Activated T-cell treated with anti-CD3 and anti-CD28 coated beads, Interleukin-2, amount 50 U/mL, for 4 hours (primary cell): ENCODE results near the gene RALGPS1. TPM values are rescaled to one million over a fixed set of nuclear protein-coding genes. Genes with fewer than 3 reads are reported as not detected.

Experiments used
- ATAC-seq, 2 donors: fragments of 200-7000 bp; cut with Tn5 transposase; one replicate each; pipeline ENCODE4 v1.10.0; 2021
- DNase-seq: peaks from one replicate; pipeline ENCODE4 v3.0.0-alpha.2; 2020
- H3K27me3 Mint-ChIP-seq: one replicate; pipeline ENCODE4 v1.8.0; 2021; ENCODE audit warnings: low read depth, mixed read lengths
- H3K36me3 Mint-ChIP-seq: one replicate; pipeline ENCODE4 v1.8.0; 2022; ENCODE audit warnings: mixed read lengths; ENCODE audit not compliant: insufficient read depth
- H3K4me1 Mint-ChIP-seq: one replicate; pipeline ENCODE4 v1.8.0; 2021; ENCODE audit warnings: low read depth, mixed read lengths
- H3K4me3 Mint-ChIP-seq: one replicate; pipeline ENCODE4 v1.8.0; 2021; ENCODE audit warnings: mild to moderate bottlenecking, moderate library complexity, mixed read lengths
- H3K9me3 Mint-ChIP-seq: one replicate; pipeline ENCODE4 v1.8.0; 2021; ENCODE audit warnings: mixed read lengths
- total RNA-seq, 3 donors: library from RNA; stranded (reverse); gene quantifications; one replicate each; pipeline ENCODE4 v1.2.1, GENCODE V29; 2021

RALGPS1 gene
- total RNA-seq, 3 donors from 2014 or later: 0.51 to 1.2 (median 1.1) TPM

DNA sequence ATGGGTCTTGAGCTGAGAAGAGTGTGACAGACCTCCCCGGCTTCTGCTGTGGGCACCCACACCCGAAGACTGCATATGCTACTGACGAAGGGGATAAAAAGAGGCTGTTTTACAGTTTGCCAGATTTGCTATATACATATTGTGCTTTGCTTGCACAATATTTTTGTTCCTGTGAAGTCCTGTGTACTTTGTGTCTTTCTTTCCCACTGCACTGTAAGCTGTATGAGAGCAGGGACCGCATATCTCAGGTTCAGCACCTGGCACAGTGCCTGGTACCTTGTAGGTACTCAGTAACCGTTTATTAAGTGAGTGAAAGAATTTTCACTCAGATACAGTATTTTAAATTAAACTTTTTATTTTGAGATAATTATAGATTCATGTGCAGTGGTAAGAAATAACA lies 341.7 kb downstream of the RALGPS1 start:
- DNase-seq (no peak), ATAC-seq (no peak)
- H3K4me3 Mint-ChIP-seq: no peak overlapping the region
- no peaks in the 10 kb centered on the region for H3K9me3 Mint-ChIP-seq
- H3K36me3 Mint-ChIP-seq: no peaks in the 10 kb centered on the region
- H3K4me1 Mint-ChIP-seq: no peaks in the 10 kb centered on the region
- H3K27me3 Mint-ChIP-seq: no peaks in the 10 kb centered on the region

DNA sequence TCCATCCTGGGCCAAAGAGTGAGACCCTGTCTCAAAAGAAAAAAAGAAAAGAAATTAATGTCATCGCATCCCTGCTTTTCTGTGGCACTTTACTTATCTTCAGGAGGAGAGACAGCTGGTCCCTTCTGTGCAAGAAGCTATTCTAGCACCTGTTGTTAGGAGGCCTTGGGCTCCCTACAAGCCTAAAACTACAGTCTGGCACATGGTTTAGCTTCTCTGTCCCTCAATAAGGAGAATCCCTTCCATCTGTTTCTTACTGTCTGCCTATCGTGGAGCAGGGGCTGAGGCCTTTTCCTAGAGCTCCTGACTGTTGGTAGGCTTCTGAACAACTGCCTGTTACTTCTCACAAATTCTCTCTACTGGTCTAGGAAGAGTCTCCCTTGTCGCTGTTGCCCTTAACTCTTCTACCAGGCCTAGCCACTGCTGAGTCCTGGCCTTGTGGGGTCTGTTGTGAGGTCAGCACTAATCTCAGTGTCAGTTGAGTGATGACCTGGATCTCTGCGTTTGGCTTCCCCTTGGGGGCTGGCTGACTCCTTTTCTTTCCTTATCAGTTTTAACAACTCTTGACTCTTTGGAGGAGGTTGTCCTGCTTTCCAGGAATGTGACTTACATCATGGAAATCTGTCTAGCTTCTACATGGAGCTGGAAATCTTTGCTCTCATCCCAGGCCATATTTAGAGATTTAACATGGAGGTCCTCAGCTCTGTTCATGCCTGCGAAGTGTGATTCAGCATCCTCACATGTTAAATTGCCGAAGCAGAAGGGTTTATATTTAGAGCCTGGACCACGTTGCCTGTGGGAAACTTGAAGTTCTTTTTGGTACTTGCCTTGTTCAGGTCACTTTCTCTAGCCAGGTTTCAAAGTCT lies 344.3 kb downstream of the RALGPS1 start:
- ATAC-seq (no peak), DNase-seq (no peak)
- Mint-ChIP-seq H3K36me3 (peaks cover 1% of the 10 kb centered on the region), H3K9me3 (no peaks in the 10 kb centered on the region), H3K4me3 (no peak overlapping the region), H3K27me3 (no peaks in the 10 kb centered on the region), H3K4me1 (no peaks in the 10 kb centered on the region)

DNA sequence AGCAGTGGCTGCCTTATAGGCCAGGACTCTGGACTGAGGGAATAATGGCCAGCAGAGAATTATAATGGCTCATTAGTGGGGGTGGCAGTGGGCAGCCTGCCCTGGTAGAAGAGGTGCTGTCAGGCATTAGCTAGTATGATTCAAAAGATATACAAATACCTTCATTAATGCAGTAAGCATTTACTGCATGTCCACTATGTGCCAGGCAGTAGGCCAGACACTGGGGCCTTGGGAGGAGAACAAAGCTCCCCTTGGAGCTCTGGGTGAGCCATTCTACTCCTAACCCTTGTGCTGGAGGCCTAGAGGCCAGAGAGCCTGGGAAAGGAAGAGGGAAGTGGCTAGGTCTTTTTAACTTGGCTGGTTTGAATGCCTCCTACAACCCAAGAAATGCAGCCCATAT lies 348.0 kb downstream of the RALGPS1 start:
- DNase-seq: no peak
- Mint-ChIP-seq H3K36me3 (peaks cover 1% of the 10 kb centered on the region), H3K4me3 (no peak overlapping the region), H3K4me1 (no peaks in the 10 kb centered on the region), H3K9me3 (no peaks in the 10 kb centered on the region), H3K27me3 (no peaks in the 10 kb centered on the region)
- ATAC-seq: no peak

DNA sequence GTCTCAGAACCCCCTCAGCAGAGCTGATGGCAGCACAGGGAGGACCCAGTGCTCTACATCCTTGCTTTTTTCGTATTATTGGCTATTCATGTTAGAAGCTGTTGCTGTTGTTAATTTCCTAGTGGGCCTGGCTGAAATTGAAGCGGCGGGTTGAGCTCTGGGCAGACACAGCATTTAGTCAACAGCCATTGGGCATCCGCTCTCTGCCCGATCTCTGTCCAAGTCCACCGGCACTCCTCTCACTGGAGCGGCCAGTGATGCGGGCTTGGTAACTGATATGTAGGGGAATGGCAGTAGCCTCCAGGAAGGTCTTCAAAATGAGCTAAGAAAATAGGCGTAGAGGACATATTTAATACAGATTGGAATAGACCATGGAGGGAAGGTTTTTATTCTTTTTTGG lies 348.7 kb downstream of the RALGPS1 start:
- no peak for DNase-seq
- ATAC-seq: no peak
- Mint-ChIP-seq H3K4me3 (no peak overlapping the region), H3K27me3 (no peaks in the 10 kb centered on the region), H3K9me3 (no peaks in the 10 kb centered on the region), H3K36me3 (peaks cover 1% of the 10 kb centered on the region), H3K4me1 (no peaks in the 10 kb centered on the region)

- Mint-ChIP-seq H3K4me1 (no peaks in the 10 kb centered on the region), H3K4me3 (no peak overlapping the region), H3K27me3 (peaks cover under 1% of the 10 kb centered on the region)
These were observed 349.1 kb downstream of the RALGPS1 start for GRCh38 chr9:127263664-127264063.

DNA sequence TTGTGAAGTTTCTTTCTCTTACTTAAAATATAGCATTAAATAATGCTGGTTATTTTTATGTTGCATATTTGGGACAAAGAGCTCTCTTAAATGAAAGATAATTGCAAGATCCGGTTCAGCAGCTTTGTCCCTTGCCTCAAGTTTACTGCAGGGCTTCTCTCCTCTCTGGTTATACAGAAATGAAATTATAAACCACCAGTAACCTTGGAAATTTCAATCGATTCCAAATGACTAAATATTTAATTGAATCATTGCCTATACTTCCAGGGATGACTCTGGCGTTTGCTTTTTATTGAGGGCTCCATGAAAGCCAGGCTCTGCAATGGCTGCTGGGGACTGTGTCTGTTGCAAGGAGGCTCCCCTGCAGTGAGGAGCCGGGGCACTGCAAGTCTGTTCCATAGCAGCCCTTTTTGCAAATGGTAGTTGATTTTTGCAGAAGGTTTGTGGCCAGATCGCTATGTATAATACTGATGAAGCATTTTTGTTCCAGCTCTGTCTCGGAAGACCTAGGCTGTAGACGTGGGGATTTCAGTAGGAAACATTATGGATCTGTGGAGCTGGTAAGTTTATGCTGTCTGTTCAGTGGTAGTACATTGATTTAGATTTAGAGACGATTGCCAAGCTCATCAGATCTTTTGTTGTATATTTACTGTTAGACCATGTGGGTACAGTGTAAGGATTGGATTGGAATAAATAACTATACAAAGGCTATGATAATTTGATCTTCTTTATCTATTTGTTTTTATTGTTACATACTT lies 350.1 kb downstream of the RALGPS1 start, which contains the start of gene GARNL3:
TSS of gene GARNL3 (plus strand) at position 313 of the 758 bp plus-strand sequence. CDS start at position 417, 104 bp downstream.
- Mint-ChIP-seq H3K4me1 (no peaks in the 10 kb centered on the region), H3K27me3 (peaks cover 4% of the 10 kb centered on the region), H3K36me3 (peaks cover 1% of the 10 kb centered on the region), H3K9me3 (no peaks in the 10 kb centered on the region), H3K4me3 (no peak within 1 kb of the TSS)
- ATAC-seq: no peak
- DNase-seq: no peak

More at GRCh38 chr9:127263664-127264063, 349.1 kb downstream of the RALGPS1 start:
- Mint-ChIP-seq H3K9me3 (no peaks in the 10 kb centered on the region), H3K36me3 (peaks cover 1% of the 10 kb centered on the region)
- no peak for DNase-seq
- ATAC-seq: no peak

GRCh38 chr9:127267793-127268525 lies 353.4 kb downstream of the RALGPS1 start:
- Mint-ChIP-seq H3K4me1 (no peaks in the 10 kb centered on the region), H3K4me3 (no peak overlapping the region), H3K36me3 (no peaks in the 10 kb centered on the region), H3K9me3 (no peaks in the 10 kb centered on the region), H3K27me3 (peaks cover 8% of the 10 kb centered on the region)
- ATAC-seq (no peak), DNase-seq (no peak)

DNA sequence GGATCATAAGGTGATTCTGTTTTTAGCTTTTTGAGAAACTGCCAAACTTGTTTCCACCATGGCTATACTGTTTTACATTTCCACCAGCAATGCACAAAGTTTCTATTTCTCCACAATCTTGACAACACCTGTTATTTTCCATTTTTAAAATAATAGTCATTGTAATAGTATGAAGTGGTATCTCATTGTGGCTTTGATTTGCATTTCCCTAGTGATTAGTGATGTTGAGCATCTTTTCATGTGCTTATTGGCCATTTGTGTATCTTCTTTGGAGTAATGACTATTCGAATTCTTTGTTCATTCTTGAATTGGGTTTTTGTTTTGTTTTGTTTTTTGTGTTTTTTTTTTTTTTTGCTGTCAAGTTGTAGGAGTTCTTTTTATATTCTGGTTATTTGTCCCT lies 354.9 kb downstream of the RALGPS1 start:
- Mint-ChIP-seq H3K4me3 (no peak overlapping the region), H3K36me3 (no peaks in the 10 kb centered on the region), H3K4me1 (no peaks in the 10 kb centered on the region), H3K9me3 (no peaks in the 10 kb centered on the region), H3K27me3 (peaks cover 8% of the 10 kb centered on the region)
- no peak for DNase-seq
- no peak for ATAC-seq

Other genes starting within 250 kb of the RALGPS1 start
- 10 to 100 TPM; 13.8 to 18.9 (median 18.2) TPM for gene ZBTB43, start 109.7 kb upstream of the RALGPS1 start, total RNA-seq
- gene ZBTB34, start 54.1 kb upstream of the RALGPS1 start, total RNA-seq: 1 to 10 TPM; 4.3 to 4.9 (median 4.8) TPM
- gene ANGPTL2, start 207.9 kb downstream of the RALGPS1 start, total RNA-seq: under 1 TPM in 1 of 3 donors, not detected in 2; 0.05 TPM